ENCODE results near the gene IGF2. TPM values are rescaled to one million over a fixed set of nuclear protein-coding genes. Genes with fewer than 3 reads are reported as not detected.

IGF2 gene
- total and polyA plus RNA-seq, 10 of the 15 experiments (the other 5 are each of a cell fraction or from before 2014, with no cell fraction given) = 0.41 TPM; not detected in 9

- TF ChIP-seq MLLT1 (IDR thresholded peaks at IDR 0.05) (no peak), HDAC2 (IDR thresholded peaks at IDR 0.05) (no peak), POU2F2 (IDR thresholded peaks at IDR 0.05; ENCODE audit: borderline replicate concordance, low read depth, low read length) (no peak)
These were observed 33.5 kb upstream of the IGF2 start (continued) for GRCh38 chr11:2172676-2173075.

- H3K4me2 ChIP-seq (ENCODE audit: control insufficient read depth, insufficient read depth) = no peak within 1 kb of the TSS
- no peak for TF ChIP-seq TCF12 (IDR thresholded peaks at IDR 0.05; ENCODE audit: low read depth, low read length)
- no peak for TF ChIP-seq ASH2L (IDR thresholded peaks at IDR 0.05; ENCODE audit: borderline replicate concordance, low read depth)
- TF ChIP-seq JUNB (IDR thresholded peaks at IDR 0.05) = no peak
- no peak for TF ChIP-seq ZBED1 (IDR thresholded peaks at IDR 0.05; ENCODE audit: borderline replicate concordance)
- no peak for TF ChIP-seq NFYB (IDR thresholded peaks at IDR 0.05; ENCODE audit: insufficient read depth, low read depth, low read length)
- no peak for TF ChIP-seq RBBP5 (conservative IDR thresholded peaks at IDR 0.05)
- no peak for TF ChIP-seq POLR2A (IDR thresholded peaks at IDR 0.05; ENCODE audit: low read depth, low read length)
- TF ChIP-seq NR2F1 (conservative IDR thresholded peaks at IDR 0.05) = no peak
- TF ChIP-seq EGR1 (IDR thresholded peaks at IDR 0.05; ENCODE audit: borderline replicate concordance in 1 of 2, low read depth in 2 of 2, low read length in 2 of 2) = no peak
- TF ChIP-seq SREBF1 (IDR thresholded peaks at IDR 0.05; ENCODE audit: low read length) = no peak
- TF ChIP-seq ZSCAN29 (IDR thresholded peaks at IDR 0.05) = no peak
- H3K4me1 ChIP-seq (ENCODE audit: control insufficient read depth, insufficient read depth, low read length) = no peaks in the 10 kb centered on the region
- H3K9me3 ChIP-seq (replicated peaks; ENCODE audit: control insufficient read depth, insufficient read depth, low read length) = no peaks in the 10 kb centered on the region
- WGBS (ENCODE audit: insufficient coverage, insufficient replicate concordance, low lambda C conversion rate, missing lambda C conversion rate) = 56% methylated on average over 13 of the region's 17 CpGs
- ATAC-seq (no peak), FAIRE-seq (no peak), DNase-seq (ENCODE audit: low read depth, low spot score) (no peak)
- intact Hi-C loops (cut with micrococcal nuclease; ENCODE audit: unreplicated experiment) (no loop called here), in situ Hi-C loops (cut with MboI) (no loop called here)
- H3K27me3 ChIP-seq (replicated peaks in 1 of 2; ENCODE audit: control insufficient read depth in 2 of 2, insufficient read depth in 2 of 2, low read length in 1 of 2) = no peaks in the 10 kb centered on the region; a peak in 1 of 4 replicates
- ChIA-PET RAD21 (ENCODE audit: unreplicated experiment) (no interaction called here), SMC1A (ENCODE audit: uncharacterized antibody, unreplicated experiment) (no interaction called here), POLR2A (no interaction called here), CTCF (no interaction called here)
- H3K9ac ChIP-seq (ENCODE audit: control insufficient read depth, insufficient read depth, low read length) = no peak within 1 kb of the TSS
- no peaks in the 10 kb centered on the region for H3K36me3 ChIP-seq (ENCODE audit: control insufficient read depth in 2 of 2, insufficient read depth in 2 of 2, low read length in 1 of 2)
- no peaks in the 10 kb centered on the region for H3K79me2 ChIP-seq (ENCODE audit: control insufficient read depth, insufficient read depth, low read length)
- no peaks in the 10 kb centered on the region for H4K20me1 ChIP-seq (ENCODE audit: control insufficient read depth, insufficient read depth)
- no TSS peak for BruUV-seq (replicated peaks)
- H3K27ac ChIP-seq (ENCODE audit: control insufficient read depth, insufficient read depth) = no peak within 1 kb of the TSS
- no peak within 1 kb of the TSS for H3K4me3 ChIP-seq
- H2AFZ ChIP-seq (ENCODE audit: control insufficient read depth, low read depth, low read length) = no peak within 1 kb of the TSS
These were observed 32.4 kb upstream of the IGF2 start, which contains the start of gene TH for GRCh38 chr11:2171591-2172003. TSS of gene TH (minus strand) at chr11:2171815. CDS start at chr11:2171786, 29 bp downstream.

Measured in GM12878 (cell line).